Stimulated activated CD4-positive, alpha-beta T cell treated with anti-CD3 and anti-CD28 coated beads, Interleukin-1b, Interleukin-23, amount 100 ng/mL, for 24 hours (primary cell): ENCODE measurements around the gene UBN1.

ENCODE experiments used
- DNase-seq, 4 experiments: peaks; one replicate each; pipeline ENCODE4 v3.0.0-alpha.2; 2020; ENCODE audit warnings: low read depth in 4 of 4, low spot score in 1 of 4

Gene UBN1

GRCh38 chr16:4814046-4814445 lies 33.2 kb upstream of the UBN1 start:
- DNase-seq: no peak

GRCh38 chr16:4814542-4815173 lies 32.6 kb upstream of the UBN1 start:
- no peak for DNase-seq

- no peak for DNase-seq
Measured at GRCh38 chr16:4820652-4821051, 26.6 kb upstream of the UBN1 start.

- no peak for DNase-seq
Measured at GRCh38 chr16:4825196-4825595, 22.1 kb upstream of the UBN1 start.

GRCh38 chr16:4826526-4826925 lies 20.8 kb upstream of the UBN1 start:
- DNase-seq: no peak

- no peak for DNase-seq
Measured at GRCh38 chr16:4826980-4827379, 20.3 kb upstream of the UBN1 start.

- DNase-seq: no peak
Measured at GRCh38 chr16:4828567-4829321, 18.5 kb upstream of the UBN1 start.

GRCh38 chr16:4830408-4830807 lies 16.9 kb upstream of the UBN1 start:
- DNase-seq: no peak

GRCh38 chr16:4831616-4832015 lies 15.7 kb upstream of the UBN1 start:
- no peak for DNase-seq

GRCh38 chr16:4832698-4833343 lies 14.5 kb upstream of the UBN1 start:
- no peak for DNase-seq

- no peak for DNase-seq
Measured at GRCh38 chr16:4833584-4833983, 13.7 kb upstream of the UBN1 start.

GRCh38 chr16:4836727-4837126 lies 10.6 kb upstream of the UBN1 start:
- DNase-seq: no peak

- no peak for DNase-seq
Measured at GRCh38 chr16:4837733-4838501, 9.4 kb upstream of the UBN1 start.

GRCh38 chr16:4839942-4840341 lies 7.3 kb upstream of the UBN1 start:
- DNase-seq: no peak

- no peak for DNase-seq
Measured at GRCh38 chr16:4840984-4841383, 6.3 kb upstream of the UBN1 start.

- DNase-seq: no peak
Measured at GRCh38 chr16:4846503-4846900, 779 bp upstream of the UBN1 start.

GRCh38 chr16:4847774-4848587 lies 700 bp downstream of the UBN1 start:
- DNase-seq: peak in 2 of 4 experiments; percentile 9 to 19

GRCh38 chr16:4850211-4850610 lies 2.9 kb downstream of the UBN1 start:
- no peak for DNase-seq

GRCh38 chr16:4852221-4852872 lies 5.1 kb downstream of the UBN1 start:
- DNase-seq: no peak

GRCh38 chr16:4855371-4855770 lies 8.1 kb downstream of the UBN1 start:
- no peak for DNase-seq
